GM06990 (cell line): Measurements from ENCODE around the gene TTC16.

ENCODE experiments used
- DNase-seq: peaks from one replicate; pipeline ENCODE4 v3.0.0-alpha.2; 2011; ENCODE audit not compliant: insufficient read length; ENCODE audit errors: extremely low read depth
- H3K27me3 ChIP-seq: replicated peaks from 2 replicates; pipeline ENCODE4 v1.6.0; 2011; ENCODE audit warnings: low read length; ENCODE audit not compliant: control insufficient read depth, insufficient read depth
- H3K36me3 ChIP-seq: 2 replicates; pipeline ENCODE4 v1.5.1; 2011; ENCODE audit warnings: low read length; ENCODE audit not compliant: control insufficient read depth, insufficient read depth
- H3K4me3 ChIP-seq: replicated peaks from 2 replicates; pipeline ENCODE4 v1.5.1; 2011; ENCODE audit warnings: low read depth, mild to moderate bottlenecking, control low read depth, low read length
- CTCF ChIP-seq: IDR thresholded peaks from 2 replicates; pipeline ENCODE4 v1.5.1; 2011; ENCODE audit warnings: low read length, control low read depth, mild to moderate bottlenecking, inconsistent platforms; ENCODE audit not compliant: insufficient read depth, poor library complexity, severe bottlenecking

TTC16 gene

GRCh38 chr9:127739614-127740330 is 23.9 kb downstream of the TTC16 start:
- no peak for TF ChIP-seq CTCF
- H3K27me3 ChIP-seq, result no peaks in the 10 kb centered on the region
- no peak for DNase-seq
- peaks cover 27% of the 10 kb centered on the region for H3K36me3 ChIP-seq
- H3K4me3 ChIP-seq, result no peak overlapping the region

- H3K27me3 ChIP-seq, result no peaks in the 10 kb centered on the region
- no peak overlapping the region for H3K4me3 ChIP-seq
- DNase-seq, result no peak
- peaks cover 32% of the 10 kb centered on the region for H3K36me3 ChIP-seq
- no peak for TF ChIP-seq CTCF
These were observed 26.1 kb downstream of the TTC16 start for GRCh38 chr9:127741831-127742434.

- Histone ChIP-seq H3K4me3 (no peak overlapping the region), H3K36me3 (peaks cover 36% of the 10 kb centered on the region), H3K27me3 (no peaks in the 10 kb centered on the region)
- TF ChIP-seq CTCF, result no peak
- DNase-seq, result no peak
These were observed 26.7 kb downstream of the TTC16 start for GRCh38 chr9:127742435-127743088.

GRCh38 chr9:127744398-127745110 is 28.7 kb downstream of the TTC16 start:
- no peak for TF ChIP-seq CTCF
- no peak overlapping the region for H3K4me3 ChIP-seq
- H3K27me3 ChIP-seq, result no peaks in the 10 kb centered on the region
- no peak for DNase-seq
- H3K36me3 ChIP-seq, result peaks cover 42% of the 10 kb centered on the region

- Histone ChIP-seq H3K36me3 (peaks cover 48% of the 10 kb centered on the region), H3K4me3 (no peak overlapping the region), H3K27me3 (no peaks in the 10 kb centered on the region)
- TF ChIP-seq CTCF, result no peak
- DNase-seq, result no peak
These were observed 31.2 kb downstream of the TTC16 start for GRCh38 chr9:127746959-127747569.
